HCT116 (cell line): ENCODE measurements around the gene KSR1. TPM values are rescaled to one million over a fixed set of nuclear protein-coding genes. Genes with fewer than 3 reads are reported as not detected.

ENCODE experiments used
- ATAC-seq: fragments of 200-7000 bp; cut with Tn5 transposase; 2 replicates; pipeline ENCODE4 v1.9.1; 2020; ENCODE audit warnings: mild to moderate bottlenecking, moderate library complexity
- BruUV-seq: library from RNA; stranded (reverse); fragments of 400-500 nt; replicated peaks from 2 replicates; lab custom pipeline; 2021; lab: Mats Ljungman, UMichigan
- CTCF ChIA-PET: fragments of 300-600 bp; sonication (Branson Sonifier 250); formaldehyde crosslinking; loops from one replicate; lab custom pipeline; 2021; ENCODE audit warnings: antibody characterized with exemption; lab: Charles Lee
- POLR2A ChIA-PET: fragments of 300-600, 350-600 bp; sonication (Branson Sonifier 250); formaldehyde crosslinking; loops from one replicate; lab custom pipeline; 2021; ENCODE audit warnings: antibody characterized with exemption; lab: Charles Lee
- RAD21 ChIA-PET, 2 experiments: fragments of 300-600 bp; sonication (Branson Sonifier 250); formaldehyde crosslinking; loops; one replicate each; lab custom pipeline; 2023; ENCODE audit warnings: low total read pairs in 2 of 2; ENCODE audit not compliant: uncharacterized antibody in 2 of 2, unreplicated experiment in 2 of 2, low non-redundant PET in 1 of 2; lab: Charles Lee
- DNase-seq: peaks from one replicate; pipeline ENCODE4 v3.0.0-alpha.2; 2010; ENCODE audit warnings: low read depth, low spot score
- H2AFZ ChIP-seq: fragments of 200-600 bp; shearing (Covaris generic), sonication (generic); 2 replicates; pipeline ENCODE4 v1.6.1; 2017; ENCODE audit warnings: low read depth, mixed run types, mixed read lengths, antibody characterized with exemption, low read length; ENCODE audit not compliant: poor library complexity, severe bottlenecking
- H3K27ac ChIP-seq: 2 replicates; pipeline ENCODE4 v1.5.1; 2012; ENCODE audit warnings: low read depth, low read length
- H3K27me3 ChIP-seq: fragments of 200-600 bp; sonication (generic); 2 replicates; pipeline ENCODE4 v1.6.1; 2016; ENCODE audit warnings: mixed run types, low read length, mixed read lengths; ENCODE audit not compliant: insufficient read depth
- H3K36me3 ChIP-seq, 2 experiments: fragments of 200-500 bp in 1 of 2; fragments of 200-600 bp in 1 of 2; sonication (Bioruptor generic) in 1 of 2; sonication (generic) in 1 of 2; 2 replicates each; pipeline versions ENCODE4 v1.5.1 to v1.6.1; 2014 to 2016; ENCODE audit warnings: low read length in 2 of 2, inconsistent platforms in 1 of 2, mixed read lengths in 1 of 2, mixed run types in 1 of 2; ENCODE audit not compliant: insufficient read depth in 2 of 2, control insufficient read depth in 1 of 2
- H3K4me1 ChIP-seq, 2 experiments: fragments of 200-600 bp in 1 of 2; sonication (generic) in 1 of 2; 2 replicates each; pipeline versions ENCODE4 v1.5.1 to v1.6.1; 2012 to 2017; ENCODE audit warnings: low read length in 2 of 2, inconsistent platforms in 1 of 2, mild to moderate bottlenecking in 1 of 2, mixed read lengths in 1 of 2, mixed run types in 1 of 2, moderate library complexity in 1 of 2; ENCODE audit not compliant: insufficient read depth in 2 of 2, control insufficient read depth in 1 of 2
- H3K4me2 ChIP-seq: fragments of 200-600 bp; sonication (generic); 2 replicates; pipeline ENCODE4 v1.6.1; 2017; ENCODE audit warnings: mixed run types, low read length, mixed read lengths
- H3K4me3 ChIP-seq, 2 experiments: fragments of 200-600 bp in 1 of 2; sonication (generic) in 1 of 2; replicated peaks in 1 of 2; 2 replicates each; pipeline ENCODE4 v1.5.1; 2011 to 2016; ENCODE audit warnings: low read length in 2 of 2, control low read depth in 1 of 2, low read depth in 1 of 2, mild to moderate bottlenecking in 1 of 2, mixed read lengths in 1 of 2, mixed run types in 1 of 2
- H3K79me2 ChIP-seq: fragments of 200-600 bp; sonication (generic); 2 replicates; pipeline ENCODE4 v1.6.1; 2017; ENCODE audit warnings: mild to moderate bottlenecking, mixed run types, low read length, moderate library complexity, mixed read lengths; ENCODE audit not compliant: insufficient read depth
- H3K9ac ChIP-seq: fragments of 200-600 bp; sonication (generic); 2 replicates; pipeline ENCODE4 v1.6.1; 2016; ENCODE audit warnings: low read length, mixed read lengths
- H3K9me2 ChIP-seq: fragments of 200-600 bp; sonication (generic), shearing (Covaris generic); 2 replicates; pipeline ENCODE4 v1.6.1; 2017; ENCODE audit warnings: mixed run types, mild to moderate bottlenecking, moderate library complexity; ENCODE audit not compliant: insufficient read depth
- H3K9me3 ChIP-seq, 2 experiments: fragments of 200-500 bp in 1 of 2; fragments of 200-600 bp in 1 of 2; sonication (Bioruptor generic) in 1 of 2; sonication (generic) in 1 of 2; 2 replicates each; pipeline ENCODE4 v1.6.1; 2014 to 2017; ENCODE audit warnings: low read length in 2 of 2, mixed read lengths in 2 of 2, inconsistent platforms in 1 of 2, low read depth in 1 of 2, mild to moderate bottlenecking in 1 of 2, mixed run types in 1 of 2, moderate library complexity in 1 of 2; ENCODE audit not compliant: control insufficient read depth in 1 of 2, insufficient read depth in 1 of 2
- H4K20me1 ChIP-seq: fragments of 200-600 bp; sonication (generic), shearing (Covaris generic); 2 replicates; pipeline ENCODE4 v1.6.1; 2017; ENCODE audit warnings: mixed run types, mild to moderate bottlenecking, moderate library complexity; ENCODE audit not compliant: insufficient read depth
- CBX3 ChIP-seq: IDR thresholded peaks from 2 replicates; pipeline ENCODE4 v1.6.1; 2012; ENCODE audit warnings: low read depth
- EGR1 ChIP-seq: IDR thresholded peaks from 2 replicates; pipeline ENCODE4 v1.6.1; 2012; ENCODE audit warnings: low read depth
- ELF1 ChIP-seq: IDR thresholded peaks from 2 replicates; pipeline ENCODE4 v1.6.1; 2012; ENCODE audit warnings: low read depth, borderline replicate concordance
- EZH2 ChIP-seq: fragments of 200-600 bp; sonication (generic); IDR thresholded peaks from 2 replicates; pipeline ENCODE4 v1.6.1; 2017; ENCODE audit warnings: antibody characterized with exemption, mixed run types
- EZH2phosphoT487 ChIP-seq: fragments of 200-600 bp; IDR thresholded peaks from 2 replicates; pipeline ENCODE4 v1.6.1; 2018; ENCODE audit warnings: antibody characterized with exemption, borderline replicate concordance
- FOSL1 ChIP-seq: IDR thresholded peaks from 2 replicates; pipeline ENCODE4 v1.6.1; 2012; ENCODE audit warnings: low read depth
- JUND ChIP-seq: IDR thresholded peaks from 2 replicates; pipeline ENCODE4 v1.6.1; 2012
- MAX ChIP-seq: IDR thresholded peaks from 2 replicates; pipeline ENCODE4 v1.6.1; 2012
- RAD21 ChIP-seq: IDR thresholded peaks from 2 replicates; pipeline ENCODE4 v1.6.1; 2012; ENCODE audit warnings: low read depth, mild to moderate bottlenecking
- SIN3A ChIP-seq: IDR thresholded peaks from 2 replicates; pipeline ENCODE4 v1.6.1; 2012; ENCODE audit warnings: low read depth
- SP1 ChIP-seq: IDR thresholded peaks from 2 replicates; pipeline ENCODE4 v1.6.1; 2012; ENCODE audit warnings: low read depth
- SRF ChIP-seq: IDR thresholded peaks from 2 replicates; pipeline ENCODE4 v1.6.1; 2012; ENCODE audit warnings: low read depth
- YY1 ChIP-seq: IDR thresholded peaks from 2 replicates; pipeline ENCODE4 v1.6.1; 2011; ENCODE audit warnings: low read length, low read depth, moderate library complexity, mild to moderate bottlenecking; ENCODE audit not compliant: insufficient replicate concordance; ENCODE audit errors: extremely low read depth
- ZBTB33 ChIP-seq: IDR thresholded peaks from 2 replicates; pipeline ENCODE4 v1.6.1; 2011; ENCODE audit warnings: mild to moderate bottlenecking, low read length, moderate library complexity; ENCODE audit not compliant: insufficient replicate concordance; ENCODE audit errors: extremely low read depth
- ZFX ChIP-seq: fragments of 450-650 bp; IDR thresholded peaks from 2 replicates; pipeline ENCODE4 v1.6.1; 2017
- ZNF274 ChIP-seq: fragments of 200-500 bp; sonication (Bioruptor generic); IDR thresholded peaks from 2 replicates; pipeline ENCODE4 v1.6.1; 2014; ENCODE audit warnings: mild to moderate bottlenecking, low read depth, low read length, inconsistent platforms
- intact Hi-C: fragments of 100-400 bp; cut with micrococcal nuclease; formaldehyde crosslinking; loops from 2 replicates; pipeline ENCODE4 v1.10.0; 2022
- total RNA-seq: library from RNA; stranded (reverse); gene quantifications from one replicate; pipeline ENCODE4 v1.2.1, GENCODE V29; 2021; ENCODE audit not compliant: unreplicated experiment
- TF ChIP-seq, protein P1 (sequence below): IDR thresholded peaks from 2 replicates; pipeline ENCODE4 v1.6.1; 2012; ENCODE audit warnings: low read depth

Gene KSR1
- total RNA-seq, 1 experiment from 2014 or later, result 16.5 TPM

DNA sequence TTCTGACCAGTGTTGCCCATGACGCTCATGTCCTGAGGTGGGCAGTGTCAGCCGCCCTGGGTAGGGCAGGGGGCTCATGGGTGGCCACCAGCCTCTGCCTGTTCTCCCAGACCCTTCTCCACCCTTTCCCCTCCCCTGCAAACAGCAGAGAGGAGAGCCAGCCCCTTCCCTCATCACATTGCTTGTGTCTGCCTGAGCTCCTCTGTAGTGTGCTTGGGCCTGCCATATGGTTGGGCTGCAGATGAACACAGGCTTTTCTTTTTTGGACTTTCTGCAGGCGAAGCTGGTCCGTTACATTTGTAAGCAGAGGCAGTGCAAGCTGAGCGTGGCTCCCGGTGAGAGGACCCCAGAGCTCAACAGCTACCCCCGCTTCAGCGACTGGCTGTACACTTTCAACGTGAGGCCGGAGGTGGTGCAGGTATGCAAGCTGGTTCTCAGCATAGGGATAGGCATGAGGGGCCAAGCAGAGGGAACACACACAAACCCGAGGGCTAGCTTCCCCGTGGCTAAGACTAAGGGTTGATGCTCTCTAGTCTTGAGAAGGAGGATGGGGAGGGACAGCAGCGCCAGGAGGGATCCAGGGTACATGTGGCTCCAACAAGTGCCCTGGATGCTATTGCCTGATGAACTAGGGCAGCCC is 94.2 kb downstream of the KSR1 start:
- no peaks in the 10 kb centered on the region for H3K9me3 ChIP-seq
- ChIA-PET POLR2A (no interaction called here), RAD21 (no interaction called here)
- no peaks in the 10 kb centered on the region for H4K20me1 ChIP-seq
- ATAC-seq (no peak), DNase-seq (no peak)
- no peak overlapping the region; the same call in 1 of the 2 replicates for H3K27ac ChIP-seq
- H3K4me2 ChIP-seq, result no peak overlapping the region
- no peaks in the 10 kb centered on the region for H3K9me2 ChIP-seq
- no peak overlapping the region for H3K9ac ChIP-seq
- no peaks in the 10 kb centered on the region for H3K79me2 ChIP-seq
- intact Hi-C loops, result loop anchor here (5.0 kb wide), 1 partner anchor 58 kb away; no protein-coding TSS in a partner anchor
- H3K4me3 ChIP-seq, result no peak overlapping the region
- no peaks in the 10 kb centered on the region for H3K27me3 ChIP-seq
- H2AFZ ChIP-seq, result no peak overlapping the region
- H3K36me3 ChIP-seq, result no peaks in the 10 kb centered on the region
- peaks cover 58 to 62% of the 10 kb centered on the region in 2 experiments for H3K4me1 ChIP-seq
- TF ChIP-seq ZFX, result no peak
- no peak for TF ChIP-seq CBX3
- no peak for TF ChIP-seq SIN3A
- TF ChIP-seq, protein P1, sequence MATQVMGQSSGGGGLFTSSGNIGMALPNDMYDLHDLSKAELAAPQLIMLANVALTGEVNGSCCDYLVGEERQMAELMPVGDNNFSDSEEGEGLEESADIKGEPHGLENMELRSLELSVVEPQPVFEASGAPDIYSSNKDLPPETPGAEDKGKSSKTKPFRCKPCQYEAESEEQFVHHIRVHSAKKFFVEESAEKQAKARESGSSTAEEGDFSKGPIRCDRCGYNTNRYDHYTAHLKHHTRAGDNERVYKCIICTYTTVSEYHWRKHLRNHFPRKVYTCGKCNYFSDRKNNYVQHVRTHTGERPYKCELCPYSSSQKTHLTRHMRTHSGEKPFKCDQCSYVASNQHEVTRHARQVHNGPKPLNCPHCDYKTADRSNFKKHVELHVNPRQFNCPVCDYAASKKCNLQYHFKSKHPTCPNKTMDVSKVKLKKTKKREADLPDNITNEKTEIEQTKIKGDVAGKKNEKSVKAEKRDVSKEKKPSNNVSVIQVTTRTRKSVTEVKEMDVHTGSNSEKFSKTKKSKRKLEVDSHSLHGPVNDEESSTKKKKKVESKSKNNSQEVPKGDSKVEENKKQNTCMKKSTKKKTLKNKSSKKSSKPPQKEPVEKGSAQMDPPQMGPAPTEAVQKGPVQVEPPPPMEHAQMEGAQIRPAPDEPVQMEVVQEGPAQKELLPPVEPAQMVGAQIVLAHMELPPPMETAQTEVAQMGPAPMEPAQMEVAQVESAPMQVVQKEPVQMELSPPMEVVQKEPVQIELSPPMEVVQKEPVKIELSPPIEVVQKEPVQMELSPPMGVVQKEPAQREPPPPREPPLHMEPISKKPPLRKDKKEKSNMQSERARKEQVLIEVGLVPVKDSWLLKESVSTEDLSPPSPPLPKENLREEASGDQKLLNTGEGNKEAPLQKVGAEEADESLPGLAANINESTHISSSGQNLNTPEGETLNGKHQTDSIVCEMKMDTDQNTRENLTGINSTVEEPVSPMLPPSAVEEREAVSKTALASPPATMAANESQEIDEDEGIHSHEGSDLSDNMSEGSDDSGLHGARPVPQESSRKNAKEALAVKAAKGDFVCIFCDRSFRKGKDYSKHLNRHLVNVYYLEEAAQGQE, result no peak
- no peak for TF ChIP-seq ZBTB33
- no peak for TF ChIP-seq MAX
- no peak for TF ChIP-seq JUND
- TF ChIP-seq ZNF274, result no peak
- no peak for TF ChIP-seq SP1
- no peak for TF ChIP-seq EZH2
- no peak for TF ChIP-seq EZH2phosphoT487
- TF ChIP-seq ELF1, result no peak
- TF ChIP-seq SRF, result no peak
- TF ChIP-seq YY1, result no peak
- TF ChIP-seq RAD21, result no peak
- TF ChIP-seq FOSL1, result no peak
- no peak for TF ChIP-seq EGR1
- TF ChIP-seq, all 23 proteins: peak for 0
- CTCF ChIA-PET, result interaction anchor here (0.8 kb wide), 1 partner anchor 29 kb away, joined by 3 read pairs; no protein-coding TSS in a partner anchor
- no TSS peak for BruUV-seq
